Neural cell (in vitro differentiated cells): ENCODE measurements around the gene KIAA0513. TPM values are rescaled to one million over a fixed set of nuclear protein-coding genes. Genes with fewer than 3 reads are reported as not detected.
A peak's percentile ranks its signal among the peaks of the same experiment; 100 is the strongest.

Experiments used
- H2AFZ ChIP-seq: fragments of 200-600, 300-800 bp; sonication (generic), shearing (Covaris generic); 2 replicates; pipeline ENCODE4 v1.6.0; 2014; ENCODE audit warnings: low read depth, mild to moderate bottlenecking, antibody characterized with exemption, low read length, moderate library complexity
- H3F3A ChIP-seq: fragments of 200-600 bp; shearing (Covaris generic); 2 replicates; pipeline ENCODE4 v1.6.1; 2016; ENCODE audit warnings: mild to moderate bottlenecking, moderate library complexity, mixed read lengths, antibody characterized with exemption, low read length; ENCODE audit not compliant: insufficient read depth, poor library complexity, severe bottlenecking
- H3K27ac ChIP-seq: fragments of 200-600, 300-800 bp; sonication (generic), shearing (Covaris generic); 2 replicates; pipeline ENCODE4 v1.5.1; 2014; ENCODE audit warnings: mild to moderate bottlenecking, low read length, moderate library complexity
- H3K27me3 ChIP-seq: fragments of 300-800, 200-600 bp; sonication (generic), shearing (Covaris generic); 2 replicates; pipeline ENCODE4 v1.6.0; 2014; ENCODE audit warnings: mild to moderate bottlenecking, low read depth, low read length, moderate library complexity; ENCODE audit not compliant: insufficient read depth
- H3K36me3 ChIP-seq: fragments of 300-800, 200-600 bp; sonication (generic), shearing (Covaris generic); 2 replicates; pipeline ENCODE4 v1.5.1; 2014; ENCODE audit warnings: mild to moderate bottlenecking, antibody characterized with exemption, low read length, moderate library complexity; ENCODE audit not compliant: insufficient read depth
- H3K4me2 ChIP-seq: fragments of 300-800, 200-600 bp; sonication (generic), shearing (Covaris generic); 2 replicates; pipeline ENCODE4 v1.6.0; 2014; ENCODE audit warnings: mild to moderate bottlenecking, low read length
- H3K4me3 ChIP-seq: fragments of 300-800, 200-600 bp; sonication (generic), shearing (Covaris generic); 2 replicates; pipeline ENCODE4 v1.5.1; 2014; ENCODE audit warnings: mild to moderate bottlenecking, low read length, moderate library complexity
- H3K79me2 ChIP-seq: fragments of 200-600 bp; shearing (Covaris generic); replicated peaks from 2 replicates; pipeline ENCODE4 v1.6.0; 2014; ENCODE audit warnings: mild to moderate bottlenecking, low read length, moderate library complexity; ENCODE audit not compliant: insufficient read depth
- H3K9ac ChIP-seq: fragments of 300-800, 200-600 bp; sonication (generic), shearing (Covaris generic); 2 replicates; pipeline ENCODE4 v1.6.1; 2016; ENCODE audit warnings: mild to moderate bottlenecking, low read length, mixed read lengths
- H3K9me2 ChIP-seq: fragments of 200-600 bp; shearing (Covaris generic); 2 replicates; pipeline ENCODE4 v1.6.1; 2016; ENCODE audit warnings: mild to moderate bottlenecking, low read length, mixed read lengths; ENCODE audit not compliant: insufficient read depth
- H3K9me3 ChIP-seq: fragments of 200-600, 300-800 bp; sonication (generic), shearing (Covaris generic); 2 replicates; pipeline ENCODE4 v1.6.1; 2016; ENCODE audit warnings: mild to moderate bottlenecking, mixed run types, low read length, moderate library complexity, mixed read lengths
- H4K20me1 ChIP-seq: fragments of 200-600 bp; shearing (Covaris generic); 2 replicates; pipeline ENCODE4 v1.6.1; 2016; ENCODE audit warnings: mild to moderate bottlenecking, mixed run types; ENCODE audit not compliant: insufficient read depth
- CTCF ChIP-seq: fragments of 450-650 bp; IDR thresholded peaks from 2 replicates; pipeline ENCODE4 v1.5.1; 2014; ENCODE audit warnings: antibody characterized with exemption, mild to moderate bottlenecking, moderate library complexity; ENCODE audit not compliant: poor library complexity, severe bottlenecking
- EP300 ChIP-seq: fragments of 450-650 bp; conservative IDR thresholded peaks from 2 replicates; pipeline ENCODE4 v1.6.1; 2014; ENCODE audit warnings: antibody characterized with exemption, mild to moderate bottlenecking, moderate library complexity; ENCODE audit not compliant: poor library complexity, severe bottlenecking
- EZH2 ChIP-seq: fragments of 200-600, 300-800 bp; shearing (Covaris generic), sonication (generic); IDR thresholded peaks from 2 replicates; pipeline ENCODE4 v1.6.1; 2014; ENCODE audit warnings: antibody characterized with exemption, low read length, borderline replicate concordance, mild to moderate bottlenecking; ENCODE audit not compliant: insufficient read depth, poor library complexity, severe bottlenecking
- MXI1 ChIP-seq: fragments of 450-650 bp; conservative IDR thresholded peaks from 2 replicates; pipeline ENCODE4 v1.6.1; 2014; ENCODE audit warnings: antibody characterized with exemption, mild to moderate bottlenecking; ENCODE audit not compliant: poor library complexity, severe bottlenecking
- POLR2AphosphoS5 ChIP-seq: IDR thresholded peaks from 2 replicates; pipeline ENCODE4 v1.6.1; 2012
- RAD21 ChIP-seq: fragments of 450-650 bp; conservative IDR thresholded peaks from 2 replicates; pipeline ENCODE4 v1.6.1; 2014; ENCODE audit warnings: antibody characterized with exemption, mild to moderate bottlenecking, moderate library complexity
- REST ChIP-seq: IDR thresholded peaks from 2 replicates; pipeline ENCODE4 v1.6.1; 2012; ENCODE audit warnings: borderline replicate concordance
- SMC3 ChIP-seq: fragments of 450-650 bp; conservative IDR thresholded peaks from 2 replicates; pipeline ENCODE4 v1.6.1; 2014; ENCODE audit warnings: antibody characterized with exemption, mild to moderate bottlenecking, moderate library complexity; ENCODE audit not compliant: poor library complexity
- TAF1 ChIP-seq: IDR thresholded peaks from 2 replicates; pipeline ENCODE4 v1.6.1; 2012; ENCODE audit warnings: low read depth
- polyA plus RNA-seq: library from polyadenylated mRNA; depleted of rRNA; stranded (reverse); fragments of >200 nt; gene quantifications from 2 replicates; pipeline ENCODE4 v1.2.3, GENCODE V29; 2014

The KIAA0513 gene
- polyA plus RNA-seq, 1 donor from 2014 or later, result 18.9 TPM

GRCh38 chr16:85082173-85083050 is 54.8 kb downstream of the KIAA0513 start:
- Histone ChIP-seq H3K36me3 (peaks cover 4% of the 10 kb centered on the region), H3K9ac (peak overlapping the region; percentile 10), H3K4me3 (peak overlapping the region; percentile 6), H3K79me2 (no peaks in the 10 kb centered on the region), H3K9me2 (no peaks in the 10 kb centered on the region), H3K4me2 (no peak overlapping the region), H3K9me3 (no peaks in the 10 kb centered on the region), H3F3A (no peaks in the 10 kb centered on the region), H3K27ac (no peak overlapping the region), H4K20me1 (no peaks in the 10 kb centered on the region), H2AFZ (no peak overlapping the region), H3K27me3 (no peaks in the 10 kb centered on the region)
- TF ChIP-seq CTCF (no peak), MXI1 (peak; percentile 21), TAF1 (no peak), SMC3 (no peak)

GRCh38 chr16:85083051-85083639 is 55.5 kb downstream of the KIAA0513 start:
- no peaks in the 10 kb centered on the region for H3K9me3 ChIP-seq
- peaks cover 4% of the 10 kb centered on the region for H3K36me3 ChIP-seq
- H3K9ac ChIP-seq, result peak overlapping the region; percentile 10
- no peaks in the 10 kb centered on the region for H3K27me3 ChIP-seq
- H3F3A ChIP-seq, result no peaks in the 10 kb centered on the region
- H2AFZ ChIP-seq, result no peak overlapping the region
- H3K79me2 ChIP-seq, result no peaks in the 10 kb centered on the region
- H3K9me2 ChIP-seq, result no peaks in the 10 kb centered on the region
- no peak overlapping the region for H3K4me2 ChIP-seq
- no peaks in the 10 kb centered on the region for H4K20me1 ChIP-seq
- no peak for TF ChIP-seq TAF1
- TF ChIP-seq REST, result no peak
- TF ChIP-seq POLR2AphosphoS5, result no peak
- TF ChIP-seq MXI1, result no peak
- TF ChIP-seq EZH2, result no peak
- no peak for TF ChIP-seq CTCF
- no peak for TF ChIP-seq SMC3
- TF ChIP-seq EP300, result no peak
- no peak for TF ChIP-seq RAD21
- no peak overlapping the region for H3K27ac ChIP-seq
- H3K4me3 ChIP-seq, result no peak overlapping the region
